GM19324 (cell line): ENCODE measurements around the gene UBP1.
"Not testable (repeated sequence)": the region's sequence is repeated elsewhere in the genome, so short reads cannot be mapped to it uniquely, and the experiment has no call there.

ENCODE experiments used
- ATAC-seq: cut with Tn5 transposase; IDR thresholded peaks from one replicate; pipeline ENCODE4 v1.9.1; 2021; ENCODE audit warnings: mild to moderate bottlenecking, moderate library complexity; ENCODE audit not compliant: unreplicated experiment, low FRiP score

The UBP1 gene

GRCh38 chr3:33440328-33441224 lies at the start of gene UBP1:
Gene UBP1 (minus strand): TSS chr3:33440405. CDS start chr3:33439848, 557 bp downstream.
- peak; percentile 89 for ATAC-seq

DNA sequence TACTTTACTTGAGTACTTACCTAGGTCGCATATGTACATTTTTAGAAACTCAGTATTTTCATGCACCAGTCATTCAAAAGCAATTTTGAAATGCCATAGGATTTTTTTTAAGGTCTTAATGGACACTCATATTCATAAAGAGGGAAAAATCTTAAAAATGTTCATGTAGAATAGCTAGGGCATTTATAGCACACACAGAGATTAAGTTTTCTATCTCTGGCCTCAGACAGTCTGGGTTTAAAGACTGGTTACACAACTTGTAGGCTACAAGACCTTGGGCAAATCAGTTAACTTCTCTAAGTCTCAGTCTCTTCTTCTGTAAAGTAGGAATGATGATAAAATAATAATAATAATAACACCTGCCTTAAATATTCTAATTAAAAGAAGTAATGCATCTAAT lies 48.5 kb upstream of the UBP1 start:
- no peak for ATAC-seq

DNA sequence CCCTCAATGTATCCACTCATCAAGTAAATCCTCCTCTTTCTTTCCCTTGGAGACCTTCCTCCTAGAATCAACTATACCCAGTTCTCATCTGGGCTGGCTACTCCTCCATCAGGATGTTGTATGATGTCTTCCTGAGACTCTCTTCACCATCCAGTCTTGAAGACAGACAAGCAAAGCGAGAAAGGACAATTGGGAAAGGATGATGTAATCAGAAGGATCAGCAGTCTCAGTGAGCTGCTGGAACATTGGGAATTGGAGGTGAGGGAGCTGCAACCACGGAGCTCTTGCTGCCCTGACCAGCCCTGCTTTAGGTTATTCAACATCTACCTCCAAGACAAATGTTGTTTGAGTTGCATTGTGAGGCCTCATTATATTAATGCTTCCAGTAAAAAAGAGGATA lies 48.0 kb upstream of the UBP1 start:
- no peak for ATAC-seq

- ATAC-seq = no peak
These were observed 41.9 kb upstream of the UBP1 start for GRCh38 chr3:33482111-33482521.

- no peak for ATAC-seq
These were observed 34.7 kb upstream of the UBP1 start for GRCh38 chr3:33474896-33475295.

DNA sequence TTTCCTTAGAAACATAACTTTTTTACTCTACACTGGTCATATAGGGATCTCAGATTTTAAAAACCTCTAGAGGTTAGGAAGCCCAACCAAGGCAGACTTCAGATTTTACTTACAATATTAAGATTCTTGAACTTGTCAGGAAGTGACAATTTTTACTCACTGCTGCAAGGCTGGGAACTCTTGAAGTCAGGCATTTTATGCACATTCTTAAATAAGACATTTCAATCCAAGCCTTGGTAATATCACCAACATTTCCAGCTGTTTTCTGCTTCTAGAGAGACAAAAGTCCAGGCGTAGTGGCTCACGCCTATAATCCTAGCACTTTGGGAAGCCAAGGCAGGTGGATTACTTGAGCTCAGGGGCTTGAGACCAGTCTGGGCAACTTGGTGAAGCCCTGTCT lies 33.6 kb upstream of the UBP1 start:
- no peak for ATAC-seq

DNA sequence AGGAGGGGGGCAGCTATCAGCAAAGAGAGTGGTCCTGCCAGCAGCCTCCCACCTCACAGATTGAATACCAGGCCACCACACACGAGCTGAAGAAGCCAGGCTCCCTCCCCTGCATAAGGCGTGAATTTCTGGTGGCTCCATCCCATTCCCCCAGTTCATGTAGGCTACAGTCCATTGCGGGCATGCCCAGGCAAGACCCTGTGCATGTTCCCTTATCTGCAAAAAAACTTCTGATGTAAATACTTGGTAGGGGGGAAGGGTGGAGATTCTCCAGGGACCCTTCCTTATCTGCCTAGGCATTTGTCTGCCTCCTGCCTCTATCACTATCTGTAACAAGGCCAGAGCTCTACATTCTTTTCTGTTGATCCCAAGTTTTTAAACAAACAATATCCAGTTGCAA lies 27.6 kb upstream of the UBP1 start:
- no peak for ATAC-seq

DNA sequence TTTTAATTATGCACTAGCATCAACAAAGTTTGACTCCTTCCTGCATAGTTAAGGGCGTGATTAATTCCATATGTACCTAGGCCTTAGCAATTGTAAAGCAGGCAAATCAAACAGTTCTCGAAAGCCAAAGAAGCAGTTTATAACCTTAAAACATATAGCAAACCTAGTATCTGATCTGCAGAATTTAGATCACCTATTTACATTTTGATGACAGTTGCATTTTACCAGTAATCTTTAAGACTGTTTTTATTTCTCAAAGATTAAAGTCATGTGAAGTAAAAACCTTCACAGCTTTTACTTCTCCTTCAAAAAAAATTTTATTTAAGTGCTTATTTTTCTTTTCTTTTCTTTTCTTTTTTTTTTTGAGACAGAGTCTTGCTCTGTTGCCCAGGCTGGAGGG lies 20.9 kb upstream of the UBP1 start:
- ATAC-seq = no peak

DNA sequence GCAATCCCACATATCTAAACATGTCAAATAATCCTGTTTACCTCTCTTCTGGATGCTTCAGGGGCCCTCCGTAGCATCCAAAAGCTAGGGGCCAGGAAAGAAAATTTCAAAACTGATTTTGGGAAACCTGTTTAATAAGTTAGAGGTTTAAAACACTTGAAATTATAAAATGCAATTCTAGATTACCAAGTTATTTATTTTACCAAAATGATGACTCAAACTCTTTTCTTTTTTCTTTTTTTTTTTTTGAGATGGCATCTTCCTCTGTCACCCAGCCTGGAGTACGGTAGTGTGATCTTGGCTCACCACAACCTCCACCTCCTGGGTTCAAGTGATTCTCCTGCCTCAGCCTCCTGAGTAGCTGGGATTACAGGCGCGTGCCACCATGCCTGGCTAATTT lies 19.4 kb upstream of the UBP1 start:
- ATAC-seq = not testable (repeated sequence)

GRCh38 chr3:33458446-33458845 lies 18.2 kb upstream of the UBP1 start:
- no peak for ATAC-seq

DNA sequence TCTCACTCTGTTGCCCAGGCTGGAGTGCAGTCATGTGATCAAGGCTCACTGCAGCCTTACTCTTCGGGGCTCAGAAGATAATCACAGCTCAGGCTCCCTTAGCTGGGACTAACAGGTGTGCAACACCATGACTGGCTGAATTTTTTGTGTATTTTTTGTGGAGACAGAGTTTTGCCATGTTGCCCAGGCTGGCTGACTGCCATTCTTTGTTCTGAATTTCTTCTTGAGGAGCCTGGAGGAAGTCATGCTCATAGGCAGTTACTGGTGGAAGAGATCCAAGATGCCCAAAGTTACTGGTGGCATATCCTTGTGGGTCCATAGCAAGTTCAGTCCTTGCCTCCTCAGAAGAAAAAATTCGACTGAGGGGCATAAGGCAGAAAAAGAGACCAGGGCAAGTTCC lies 16.6 kb upstream of the UBP1 start:
- no peak for ATAC-seq

- no peak for ATAC-seq
These were observed 13.1 kb upstream of the UBP1 start for GRCh38 chr3:33453331-33453761.

GRCh38 chr3:33451994-33452393 lies 11.8 kb upstream of the UBP1 start:
- ATAC-seq = not testable (repeated sequence)

GRCh38 chr3:33447958-33448357 lies 7.8 kb upstream of the UBP1 start:
- no peak for ATAC-seq

DNA sequence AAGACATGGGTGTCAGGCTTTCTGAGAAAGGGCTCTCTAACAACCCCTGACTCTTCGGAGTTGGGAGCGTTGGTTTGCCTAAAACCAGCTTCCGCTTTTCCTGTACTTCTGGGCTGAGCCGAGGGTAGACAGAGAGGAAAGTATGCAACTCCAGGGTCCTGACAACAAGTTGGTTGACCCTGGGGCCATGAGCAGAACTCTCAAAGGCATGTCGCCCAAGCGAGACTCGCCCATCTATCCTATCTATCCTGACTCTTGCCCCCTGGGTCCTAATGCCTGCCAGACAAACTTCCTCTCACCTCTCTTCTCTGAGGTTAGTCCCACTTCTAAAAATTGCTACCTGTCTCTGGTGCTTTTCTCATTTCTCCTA lies 7.0 kb upstream of the UBP1 start:
- ATAC-seq = not testable (repeated sequence)

DNA sequence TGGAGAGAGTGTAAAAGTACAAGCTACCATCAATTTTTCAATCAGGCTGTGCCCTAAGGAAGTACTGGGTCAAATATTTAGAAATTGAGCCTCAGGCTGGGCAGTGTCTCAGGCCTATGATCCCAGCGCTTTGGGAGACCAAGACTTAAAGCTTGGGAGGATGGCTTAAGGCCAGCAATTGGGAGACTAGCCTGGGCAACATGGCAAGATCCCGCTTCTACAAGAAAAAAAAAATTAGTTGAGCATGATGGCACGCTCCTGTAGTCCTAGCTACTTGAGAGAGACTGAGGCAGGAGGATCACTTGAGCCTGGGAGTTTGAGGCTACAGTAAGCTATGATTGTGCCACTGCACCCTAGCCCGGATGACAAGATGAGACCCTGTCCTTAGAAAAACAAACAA lies 2.0 kb upstream of the UBP1 start:
- ATAC-seq = no peak

GRCh38 chr3:33441225-33441976 lies 1.2 kb upstream of the UBP1 start:
- ATAC-seq = no peak

DNA sequence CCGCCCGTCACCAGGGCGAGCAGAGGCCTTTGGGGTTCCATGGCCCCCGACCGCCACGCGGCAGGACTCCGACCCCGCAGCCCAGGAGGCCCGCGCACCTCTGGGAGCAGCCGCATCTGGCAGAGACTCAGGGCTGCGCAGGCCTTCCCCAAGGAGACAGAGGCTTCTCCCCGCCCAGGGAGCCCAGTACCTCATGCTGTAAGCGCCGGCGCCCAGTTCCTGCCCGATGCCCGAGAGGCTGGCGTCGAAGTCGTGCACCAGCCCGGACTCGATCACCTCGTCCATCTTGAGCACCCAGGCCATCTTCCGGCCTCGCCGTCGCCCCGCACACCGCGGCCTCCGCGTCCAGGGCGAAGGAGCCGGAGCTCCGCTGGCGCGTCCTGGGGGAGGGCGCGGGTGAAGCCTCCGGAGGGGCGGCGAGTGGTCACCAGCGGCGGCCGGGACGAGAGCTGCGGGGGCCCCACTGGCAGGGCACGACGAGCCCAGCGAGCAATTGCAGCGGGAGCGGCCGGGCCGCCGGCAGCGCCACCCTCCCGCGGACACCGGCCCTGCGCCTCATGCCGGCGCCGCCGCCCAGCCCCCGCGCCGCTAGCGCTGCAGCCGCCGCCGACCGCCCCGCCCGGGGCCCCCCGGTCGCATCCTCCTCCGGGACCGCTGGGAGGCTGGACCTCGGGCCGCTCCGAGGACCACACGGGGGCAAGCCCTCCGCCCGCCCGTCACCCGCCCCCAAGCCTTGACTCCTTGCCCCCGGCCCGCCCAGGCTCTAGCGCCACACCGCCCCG lies 468 bp downstream of the UBP1 start:
- ATAC-seq = peak; percentile 23

DNA sequence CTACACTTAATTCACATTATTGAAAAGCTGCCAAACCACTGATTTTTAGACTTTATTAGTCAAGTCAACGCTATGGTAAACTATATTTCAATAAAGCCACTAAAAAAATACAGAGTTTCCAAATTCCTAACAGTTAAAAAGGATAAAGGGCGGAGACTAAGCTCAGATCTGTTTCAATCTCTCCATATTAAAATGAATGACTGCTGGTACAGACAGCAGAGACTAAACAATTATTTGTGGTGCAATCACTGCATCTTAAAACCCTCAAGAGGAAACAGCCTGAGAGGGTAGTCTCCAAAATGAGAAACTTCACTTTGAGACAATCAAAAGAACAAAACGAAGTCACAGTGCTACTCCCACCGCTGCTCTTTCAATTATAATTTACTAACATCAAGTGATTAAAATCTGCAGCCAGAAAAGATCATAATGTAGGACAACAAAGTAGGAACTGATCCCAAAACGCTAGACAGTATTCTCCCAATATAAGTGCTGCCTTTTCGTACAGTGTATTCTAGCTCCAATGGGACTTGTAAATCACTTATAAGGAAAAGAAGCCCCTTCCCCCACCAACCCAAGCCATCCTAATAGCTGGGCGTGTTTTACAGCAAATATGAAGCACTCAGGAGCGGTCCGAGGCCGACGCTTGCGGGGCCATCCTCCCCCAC lies 1.2 kb downstream of the UBP1 start:
- no peak for ATAC-seq

- no peak for ATAC-seq
These were observed 1.9 kb downstream of the UBP1 start for GRCh38 chr3:33438284-33438668.
